Trophoblast cell (in vitro differentiated cells and primary cell): ENCODE measurements around the gene UBE3A.
A peak's percentile ranks its signal among the peaks of the same experiment; 100 is the strongest.

ENCODE experiments used
- DNase-seq, 2 donors: peaks; one replicate each; pipeline ENCODE4 v3.0.0-alpha.2; 2016
- H2AFZ ChIP-seq: 2 replicates; pipeline ENCODE4 v1.6.1; 2013; ENCODE audit warnings: low read length, moderate library complexity, mild to moderate bottlenecking; ENCODE audit not compliant: insufficient read depth, poor library complexity
- H2AK5ac ChIP-seq: 2 replicates; pipeline ENCODE4 v1.6.1; 2013; ENCODE audit warnings: mild to moderate bottlenecking, low read length
- H2BK120ac ChIP-seq: 2 replicates; pipeline ENCODE4 v1.6.1; 2013; ENCODE audit warnings: low read length, mild to moderate bottlenecking, moderate library complexity; ENCODE audit not compliant: insufficient read depth, poor library complexity
- H2BK12ac ChIP-seq: 2 replicates; pipeline ENCODE4 v1.6.1; 2013; ENCODE audit warnings: mild to moderate bottlenecking, low read length, moderate library complexity
- H2BK5ac ChIP-seq: 2 replicates; pipeline ENCODE4 v1.6.1; 2013; ENCODE audit warnings: low read length, low read depth, moderate library complexity, mild to moderate bottlenecking; ENCODE audit not compliant: poor library complexity
- H3K14ac ChIP-seq: 2 replicates; pipeline ENCODE4 v1.6.1; 2013; ENCODE audit warnings: mild to moderate bottlenecking, low read length
- H3K18ac ChIP-seq: 2 replicates; pipeline ENCODE4 v1.6.1; 2013; ENCODE audit warnings: mild to moderate bottlenecking, low read length
- H3K23ac ChIP-seq: 2 replicates; pipeline ENCODE4 v1.6.1; 2013; ENCODE audit warnings: low read length
- H3K27ac ChIP-seq: 2 replicates; pipeline ENCODE4 v1.5.1; 2013; ENCODE audit warnings: low read depth, mild to moderate bottlenecking, inconsistent platforms, low read length, moderate library complexity
- H3K27me3 ChIP-seq: 2 replicates; pipeline ENCODE4 v1.6.1; 2013; ENCODE audit warnings: inconsistent platforms, mild to moderate bottlenecking, low read length, moderate library complexity; ENCODE audit not compliant: insufficient read depth
- H3K36me3 ChIP-seq, 2 experiments: 1 replicate in 1 of 2; 2 replicates in 1 of 2; pipeline ENCODE4 v1.6.1; 2013; ENCODE audit warnings: low read length in 2 of 2, mild to moderate bottlenecking in 2 of 2, moderate library complexity in 1 of 2; ENCODE audit not compliant: insufficient read depth in 2 of 2, control insufficient read depth in 1 of 2
- H3K4ac ChIP-seq: 2 replicates; pipeline ENCODE4 v1.6.1; 2013; ENCODE audit warnings: low read depth, mild to moderate bottlenecking, low read length, moderate library complexity
- H3K4me1 ChIP-seq, 2 experiments: 1 replicate in 1 of 2; 2 replicates in 1 of 2; pipeline ENCODE4 v1.6.1; 2013; ENCODE audit warnings: low read length in 2 of 2, mild to moderate bottlenecking in 2 of 2, moderate library complexity in 1 of 2; ENCODE audit not compliant: insufficient read depth in 2 of 2, control insufficient read depth in 1 of 2
- H3K4me2 ChIP-seq: 2 replicates; pipeline ENCODE4 v1.6.1; 2013; ENCODE audit warnings: inconsistent platforms, mild to moderate bottlenecking, low read length, moderate library complexity
- H3K4me3 ChIP-seq: 2 replicates; pipeline ENCODE4 v1.5.1; 2013; ENCODE audit warnings: mild to moderate bottlenecking, low read depth, low read length, inconsistent platforms
- H3K79me1 ChIP-seq: one replicate; pipeline ENCODE4 v1.6.1; 2013; ENCODE audit warnings: low read length
- H3K79me2 ChIP-seq: 2 replicates; pipeline ENCODE4 v1.6.1; 2013; ENCODE audit warnings: low read length, mild to moderate bottlenecking; ENCODE audit not compliant: control insufficient read depth, insufficient read depth, poor library complexity
- H3K9ac ChIP-seq: 2 replicates; pipeline ENCODE4 v1.6.1; 2013; ENCODE audit warnings: mild to moderate bottlenecking, low read length
- H3K9me3 ChIP-seq: 2 replicates; pipeline ENCODE4 v1.6.1; 2013; ENCODE audit warnings: low read depth, mild to moderate bottlenecking, control low read depth, inconsistent platforms, low read length; ENCODE audit not compliant: insufficient read depth
- H4K12ac ChIP-seq: 2 replicates; pipeline ENCODE4 v1.6.1; 2013; ENCODE audit warnings: low read depth, mild to moderate bottlenecking, low read length, moderate library complexity
- H4K8ac ChIP-seq: 2 replicates; pipeline ENCODE4 v1.6.1; 2013; ENCODE audit warnings: low read depth, mild to moderate bottlenecking, low read length, moderate library complexity
- H4K91ac ChIP-seq: one replicate; pipeline ENCODE4 v1.6.1; 2013; ENCODE audit warnings: low read depth, mild to moderate bottlenecking, low read length, moderate library complexity
- WGBS: extraction: QIAGEN DNeasy Blood & Tissue Kit; methylation state at CpG from one replicate; pipeline ENCODE4 v1.1.7; 2013; ENCODE audit warnings: missing lambda C conversion rate; ENCODE audit not compliant: insufficient read length, insufficient coverage; ENCODE audit errors: extremely low coverage; 5-methylcytosine and 5-hydroxymethylcytosine counted together

The UBE3A gene

DNA sequence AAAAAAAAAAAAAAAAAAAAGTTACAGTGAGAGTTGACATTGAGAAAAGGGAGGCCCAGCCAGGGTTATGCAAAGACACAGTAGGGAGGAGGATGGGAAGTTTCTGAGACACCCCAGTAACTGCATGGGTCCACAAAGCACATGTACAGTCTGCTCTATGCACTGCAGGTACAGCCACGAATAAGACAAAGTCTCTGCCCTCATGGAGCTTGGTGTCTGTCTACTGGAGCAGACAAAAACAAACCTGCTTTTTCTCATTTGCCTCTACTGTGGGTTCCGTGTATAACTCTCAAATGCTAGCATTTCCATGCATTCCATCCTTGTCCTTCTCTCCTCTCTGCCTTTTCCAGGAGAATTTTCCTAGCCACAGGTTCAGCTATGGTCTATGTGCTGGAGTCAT, 107.4 kb downstream of the UBE3A start:
- no peak for DNase-seq
- no peak overlapping the region for H4K12ac ChIP-seq
- no CpG with 5 or more reads among the region's 2 CpGs for WGBS
- no peaks in the 10 kb centered on the region for H3K9me3 ChIP-seq
- no peak overlapping the region for H2BK12ac ChIP-seq
- no peak overlapping the region for H2AFZ ChIP-seq
- no peak overlapping the region for H4K91ac ChIP-seq
- H3K9ac ChIP-seq = peak overlapping the region; percentile 13
- no peak overlapping the region for H2BK120ac ChIP-seq
- H3K79me1 ChIP-seq = no peaks in the 10 kb centered on the region
- no peak overlapping the region for H3K23ac ChIP-seq
- no peak overlapping the region for H4K8ac ChIP-seq
- no peak overlapping the region for H3K18ac ChIP-seq
- H3K36me3 ChIP-seq = peaks cover 0 to 7% of the 10 kb centered on the region in 2 experiments
- H3K4me1 ChIP-seq = no peaks in the 10 kb centered on the region
- H3K27ac ChIP-seq = no peak overlapping the region
- no peaks in the 10 kb centered on the region for H3K79me2 ChIP-seq
- no peak overlapping the region for H2AK5ac ChIP-seq
- no peaks in the 10 kb centered on the region for H3K27me3 ChIP-seq
- H2BK5ac ChIP-seq = no peak overlapping the region
- H3K14ac ChIP-seq = no peak overlapping the region
- H3K4ac ChIP-seq = no peak overlapping the region
- H3K4me2 ChIP-seq = no peak overlapping the region
- no peak overlapping the region for H3K4me3 ChIP-seq

- Histone ChIP-seq H3K9me3 (no peaks in the 10 kb centered on the region), H3K27ac (no peak overlapping the region), H2BK12ac (no peak overlapping the region), H2AFZ (no peak overlapping the region), H3K4me3 (no peak overlapping the region), H3K9ac (no peak overlapping the region), H2BK5ac (no peak overlapping the region), H3K36me3 (peaks cover 0 to 5% of the 10 kb centered on the region in 2 experiments), H3K4me2 (no peak overlapping the region), H3K18ac (no peak overlapping the region), H3K23ac (no peak overlapping the region), H3K79me1 (no peaks in the 10 kb centered on the region), H4K91ac (no peak overlapping the region), H3K79me2 (no peaks in the 10 kb centered on the region), H3K14ac (no peak overlapping the region), H3K4me1 (no peaks in the 10 kb centered on the region), H3K4ac (no peak overlapping the region), H2BK120ac (no peak overlapping the region), H4K8ac (no peak overlapping the region), H3K27me3 (no peaks in the 10 kb centered on the region), H2AK5ac (no peak overlapping the region), H4K12ac (no peak overlapping the region)
- no CpG with 5 or more reads among the region's 2 CpGs for WGBS
- DNase-seq = no peak
Measured at GRCh38 chr15:25329696-25330095, 109.1 kb downstream of the UBE3A start.

DNA sequence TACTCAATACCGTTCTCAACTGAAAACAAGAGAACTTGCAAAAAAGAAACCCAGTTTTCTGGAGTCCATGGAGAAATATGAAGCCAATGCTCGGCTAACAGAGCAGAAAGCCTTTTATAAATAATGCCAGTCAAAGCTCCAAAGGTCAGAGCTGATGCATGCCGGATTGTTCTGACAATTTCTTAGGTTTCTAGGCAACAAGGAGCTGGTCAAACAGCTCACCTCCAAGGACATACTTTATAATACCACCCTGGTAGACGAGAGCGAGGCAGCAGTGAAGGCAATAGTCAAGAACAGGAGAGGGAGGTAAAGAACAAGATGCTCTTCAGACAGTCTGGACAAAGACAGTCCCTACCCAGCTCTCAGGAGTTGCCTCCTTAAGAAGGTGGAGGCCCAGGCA, 111.1 kb downstream of the UBE3A start:
- H3K4me3 ChIP-seq = no peak overlapping the region
- no peak overlapping the region for H3K14ac ChIP-seq
- H3K4me2 ChIP-seq = no peak overlapping the region
- no peak overlapping the region for H2BK120ac ChIP-seq
- no peak overlapping the region for H3K27ac ChIP-seq
- no peaks in the 10 kb centered on the region for H3K79me2 ChIP-seq
- H2AK5ac ChIP-seq = no peak overlapping the region
- H2BK12ac ChIP-seq = no peak overlapping the region
- H4K12ac ChIP-seq = no peak overlapping the region
- no peak overlapping the region for H4K8ac ChIP-seq
- H3K9me3 ChIP-seq = no peaks in the 10 kb centered on the region
- no peak overlapping the region for H3K4ac ChIP-seq
- H2BK5ac ChIP-seq = no peak overlapping the region
- no peak overlapping the region for H4K91ac ChIP-seq
- no peaks in the 10 kb centered on the region for H3K4me1 ChIP-seq
- no peaks in the 10 kb centered on the region for H3K27me3 ChIP-seq
- no peak overlapping the region for H3K23ac ChIP-seq
- H3K36me3 ChIP-seq = peaks cover 0 to 2% of the 10 kb centered on the region in 2 experiments
- no peaks in the 10 kb centered on the region for H3K79me1 ChIP-seq
- no CpG with 5 or more reads among the region's 5 CpGs for WGBS
- H3K18ac ChIP-seq = no peak overlapping the region
- no peak for DNase-seq
- no peak overlapping the region for H3K9ac ChIP-seq
- H2AFZ ChIP-seq = no peak overlapping the region

DNA sequence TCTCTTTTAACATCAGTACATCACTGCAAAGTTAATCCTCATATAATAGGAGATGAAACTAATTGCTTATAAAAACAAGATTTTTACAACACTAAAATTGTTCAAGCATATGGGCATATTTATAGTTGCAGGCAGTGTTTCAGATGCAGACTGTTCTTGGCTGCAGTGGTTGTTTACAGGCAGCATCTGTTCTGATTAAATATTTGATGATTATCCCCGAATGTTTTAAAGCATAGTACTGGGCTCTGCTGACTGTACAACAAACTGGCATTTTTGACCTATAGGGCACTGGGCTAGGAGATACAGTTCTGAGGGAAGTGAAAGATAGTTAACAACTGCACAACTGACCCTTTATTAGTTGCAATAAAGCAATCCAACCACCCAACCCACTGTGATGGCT, 113.6 kb downstream of the UBE3A start:
- H3K4me2 ChIP-seq = no peak overlapping the region
- no peaks in the 10 kb centered on the region for H3K79me1 ChIP-seq
- no peak overlapping the region for H4K12ac ChIP-seq
- H3K4me3 ChIP-seq = no peak overlapping the region
- H3K23ac ChIP-seq = no peak overlapping the region
- no peak overlapping the region for H2AK5ac ChIP-seq
- no peak overlapping the region for H2BK12ac ChIP-seq
- H3K79me2 ChIP-seq = no peaks in the 10 kb centered on the region
- no CpG with 5 or more reads among the region's 1 CpG for WGBS
- H3K4me1 ChIP-seq = no peaks in the 10 kb centered on the region
- no peak overlapping the region for H3K4ac ChIP-seq
- no peak overlapping the region for H2BK5ac ChIP-seq
- H3K36me3 ChIP-seq = peaks cover 0 to 2% of the 10 kb centered on the region in 2 experiments
- no peak overlapping the region for H4K8ac ChIP-seq
- no peaks in the 10 kb centered on the region for H3K27me3 ChIP-seq
- no peak overlapping the region for H3K14ac ChIP-seq
- H3K27ac ChIP-seq = no peak overlapping the region
- no peaks in the 10 kb centered on the region for H3K9me3 ChIP-seq
- no peak for DNase-seq
- H4K91ac ChIP-seq = no peak overlapping the region
- no peak overlapping the region for H2BK120ac ChIP-seq
- H3K9ac ChIP-seq = no peak overlapping the region
- no peak overlapping the region for H2AFZ ChIP-seq
- H3K18ac ChIP-seq = no peak overlapping the region
